Tibial nerve (tissue), 4 donors: ENCODE results near the gene SHPK. TPM values are rescaled to one million over a fixed set of nuclear protein-coding genes. Genes with fewer than 3 reads are reported as not detected.
A peak's percentile ranks its signal among the peaks of the same experiment; 100 is the strongest.

Experiments used
- DNase-seq, 2 donors: peaks; one replicate each; pipeline ENCODE4 v3.0.0-alpha.2; 2019; ENCODE audit warnings: low spot score in 2 of 2
- H3K27ac ChIP-seq, 4 donors: fragments of 200-600 bp; sonication (generic) in 3 of 4; one replicate each; pipeline ENCODE4 v1.5.1; 2017 to 2019; ENCODE audit warnings: mild to moderate bottlenecking in 1 of 4
- H3K27me3 ChIP-seq, 2 donors: fragments of 200-600 bp; sonication (generic) in 1 of 2; one replicate each; pipeline versions ENCODE4 v1.5.1 to v1.6.0; 2017 to 2019
- H3K36me3 ChIP-seq, 3 donors: fragments of 200-600 bp; sonication (generic); one replicate each; pipeline ENCODE4 v1.5.1; 2018 to 2019
- H3K4me1 ChIP-seq, 4 donors: fragments of 200-600 bp; sonication (generic) in 3 of 4; one replicate each; pipeline ENCODE4 v1.5.1; 2017 to 2019
- H3K4me3 ChIP-seq, 4 donors: fragments of 200-600 bp; sonication (generic) in 3 of 4; one replicate each; pipeline ENCODE4 v1.5.1; 2017 to 2019; ENCODE audit warnings: mild to moderate bottlenecking in 1 of 4, moderate library complexity in 1 of 4
- H3K9me3 ChIP-seq, 4 donors: fragments of 200-600 bp; sonication (generic) in 3 of 4; one replicate each; pipeline ENCODE4 v1.5.1; 2017 to 2019
- EP300 ChIP-seq, 2 donors: sonication (generic); formaldehyde crosslinking; IDR thresholded peaks; one replicate each; pipeline ENCODE4 v1.6.1; 2017; ENCODE audit warnings: antibody characterized with exemption in 2 of 2, mild to moderate bottlenecking in 1 of 2
- POLR2A ChIP-seq, 2 donors: fragments of 450-650 bp; IDR thresholded peaks; one replicate each; pipeline ENCODE4 v1.6.1; 2017; ENCODE audit warnings: antibody characterized with exemption in 2 of 2, mild to moderate bottlenecking in 2 of 2, moderate library complexity in 2 of 2
- WGBS, 2 donors: methylation state at CpG; one replicate each; pipeline ENCODE4 v1.1.5; 2018; 5-methylcytosine and 5-hydroxymethylcytosine counted together
- total RNA-seq, 4 donors: library from RNA; depleted of rRNA; stranded (reverse); fragments of >200 nt; gene quantifications; one replicate each; pipeline ENCODE4 v1.1.0, GENCODE V29; 2016
- TF ChIP-seq, protein P1 (sequence below), 5 experiments: fragments of 200-600 bp in 3 of 5; fragments of 450-650 bp in 2 of 5; sonication (generic) in 3 of 5; IDR thresholded peaks; one replicate each; pipeline ENCODE4 v1.5.1; 2016 to 2019; ENCODE audit warnings: antibody characterized with exemption in 5 of 5, mild to moderate bottlenecking in 3 of 5, moderate library complexity in 2 of 5

The SHPK gene
- total RNA-seq, 4 donors from 2014 or later = 17.5 to 29.6 (median 22.5) TPM

DNA sequence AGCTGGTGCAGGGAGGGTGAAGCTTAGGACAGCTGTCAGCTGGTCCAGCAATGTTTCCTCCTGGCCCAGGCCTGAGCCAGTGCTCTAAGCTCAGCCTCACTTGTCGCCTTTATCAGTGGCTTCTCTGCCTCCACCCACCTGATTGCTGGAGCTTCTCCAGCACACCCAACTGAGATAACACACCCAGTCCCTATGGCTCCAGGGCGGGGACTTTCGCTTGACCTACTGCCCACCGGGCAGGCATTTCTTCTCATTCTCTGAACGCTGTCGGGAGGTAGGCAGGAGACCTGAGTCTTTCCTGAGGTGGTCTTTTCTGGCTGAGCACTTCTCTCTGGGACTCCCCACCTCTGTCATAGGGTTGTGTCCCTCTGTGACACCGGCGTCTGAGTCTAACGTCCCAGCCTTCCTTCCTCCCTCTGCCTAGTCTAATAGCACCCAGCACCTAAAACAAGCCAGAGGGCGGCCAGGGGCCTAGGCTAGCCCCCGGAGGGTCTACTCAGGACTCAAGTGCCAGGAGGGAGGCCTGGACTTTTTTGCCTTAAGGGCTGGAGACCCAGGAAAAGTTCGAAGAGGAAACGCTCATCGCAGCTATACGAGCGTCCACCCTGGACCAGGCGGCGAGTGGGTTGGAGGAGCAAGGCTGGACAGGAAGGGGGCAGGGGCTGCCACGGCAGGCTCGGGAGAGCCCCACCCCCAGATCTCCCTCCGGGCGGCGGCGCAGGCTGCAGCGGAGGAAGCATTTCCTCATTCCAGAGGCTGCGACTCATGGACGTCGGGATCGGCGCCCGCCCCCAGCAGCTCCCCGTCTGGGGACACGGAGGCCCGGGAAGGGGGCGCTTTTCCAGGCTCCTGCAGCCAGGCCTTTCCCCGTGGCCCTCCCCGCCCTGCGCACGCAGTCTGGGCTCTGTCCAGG lies 31.6 kb upstream of the SHPK start:
- 1 to 4% methylated on average over 20 to 26 of the region's 39 CpGs for WGBS, 2 donors
- H3K36me3 ChIP-seq = peaks cover 0 to 46% (median 0%) of the 10 kb centered on the region in 3 donors
- H3K27me3 ChIP-seq = no peaks in the 10 kb centered on the region
- H3K4me3 ChIP-seq = peak overlapping the region; percentile 55 to 99 (median 86)
- peak overlapping the region; percentile 84 to 99 (median 94) for H3K27ac ChIP-seq
- peaks cover 0 to 51% (median 26%) of the 10 kb centered on the region in 4 donors for H3K4me1 ChIP-seq
- no peak for TF ChIP-seq EP300 (IDR thresholded peaks at IDR 0.05)
- TF ChIP-seq, protein P1, sequence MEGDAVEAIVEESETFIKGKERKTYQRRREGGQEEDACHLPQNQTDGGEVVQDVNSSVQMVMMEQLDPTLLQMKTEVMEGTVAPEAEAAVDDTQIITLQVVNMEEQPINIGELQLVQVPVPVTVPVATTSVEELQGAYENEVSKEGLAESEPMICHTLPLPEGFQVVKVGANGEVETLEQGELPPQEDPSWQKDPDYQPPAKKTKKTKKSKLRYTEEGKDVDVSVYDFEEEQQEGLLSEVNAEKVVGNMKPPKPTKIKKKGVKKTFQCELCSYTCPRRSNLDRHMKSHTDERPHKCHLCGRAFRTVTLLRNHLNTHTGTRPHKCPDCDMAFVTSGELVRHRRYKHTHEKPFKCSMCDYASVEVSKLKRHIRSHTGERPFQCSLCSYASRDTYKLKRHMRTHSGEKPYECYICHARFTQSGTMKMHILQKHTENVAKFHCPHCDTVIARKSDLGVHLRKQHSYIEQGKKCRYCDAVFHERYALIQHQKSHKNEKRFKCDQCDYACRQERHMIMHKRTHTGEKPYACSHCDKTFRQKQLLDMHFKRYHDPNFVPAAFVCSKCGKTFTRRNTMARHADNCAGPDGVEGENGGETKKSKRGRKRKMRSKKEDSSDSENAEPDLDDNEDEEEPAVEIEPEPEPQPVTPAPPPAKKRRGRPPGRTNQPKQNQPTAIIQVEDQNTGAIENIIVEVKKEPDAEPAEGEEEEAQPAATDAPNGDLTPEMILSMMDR (IDR thresholded peaks at IDR 0.05) = no peak
- TF ChIP-seq POLR2A (IDR thresholded peaks at IDR 0.05) = no peak
- no peaks in the 10 kb centered on the region for H3K9me3 ChIP-seq
- DNase-seq = peak; percentile 53 to 66

DNA sequence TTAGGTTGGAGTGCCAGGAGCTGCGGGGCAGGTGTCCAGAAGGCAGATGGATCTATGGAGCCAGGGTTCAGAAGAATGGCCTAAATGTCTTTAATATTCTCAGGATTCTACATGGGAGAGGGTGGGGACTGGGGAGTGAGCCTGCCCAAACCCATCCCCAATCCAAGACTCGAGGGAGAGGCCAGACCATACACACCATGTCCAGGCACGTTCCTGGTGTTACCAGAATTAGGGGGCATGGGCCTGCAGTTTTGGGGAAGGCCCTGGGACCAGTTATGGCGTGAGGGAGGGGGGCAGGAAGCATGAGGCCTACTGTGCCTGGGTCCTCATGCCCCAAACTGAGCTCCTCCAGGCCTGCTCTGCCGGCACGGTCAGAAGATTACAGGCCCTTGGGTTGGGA lies 30.5 kb upstream of the SHPK start:
- Histone ChIP-seq H3K4me3 (peak overlapping the region in 3 of 4 donors; percentile 55 to 99 (median 96)), H3K4me1 (peaks cover 0 to 60% (median 26%) of the 10 kb centered on the region in 4 donors), H3K36me3 (peaks cover 0 to 46% (median 0%) of the 10 kb centered on the region in 3 donors), H3K27me3 (no peaks in the 10 kb centered on the region), H3K27ac (peak overlapping the region; percentile 84 to 99 (median 94)), H3K9me3 (no peaks in the 10 kb centered on the region)
- TF ChIP-seq EP300 (IDR thresholded peaks at IDR 0.05) (no peak), POLR2A (IDR thresholded peaks at IDR 0.05) (no peak)
- TF ChIP-seq, protein P1 (IDR thresholded peaks at IDR 0.05) = no peak
- no peak for DNase-seq
- WGBS, 2 donors = 71 to 88% methylated on average over 5 to 6 of the region's 6 CpGs

DNA sequence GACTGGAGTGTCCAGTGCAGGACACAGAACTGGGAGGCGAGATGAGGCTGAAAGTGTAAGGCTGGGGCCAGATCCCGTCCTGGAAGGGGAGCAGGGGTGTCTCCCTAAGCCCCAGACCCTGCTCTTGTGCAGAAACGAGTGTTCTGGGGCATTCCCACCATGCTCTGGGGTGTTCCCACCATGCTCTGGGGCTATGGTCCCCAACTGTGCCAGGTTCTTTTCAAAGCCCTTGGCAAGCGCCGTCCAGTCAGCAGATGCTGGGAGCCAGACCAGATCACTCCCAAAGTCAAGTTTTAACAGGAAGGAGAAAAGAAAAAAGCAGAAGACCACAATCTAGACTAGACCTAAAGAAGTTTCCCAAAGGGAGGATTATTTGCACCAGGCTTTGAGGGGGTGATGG lies 29.8 kb upstream of the SHPK start:
- Histone ChIP-seq H3K27me3 (no peaks in the 10 kb centered on the region), H3K36me3 (peaks cover 0 to 43% (median 0%) of the 10 kb centered on the region in 3 donors), H3K4me1 (peaks cover 0 to 67% (median 26%) of the 10 kb centered on the region in 4 donors), H3K9me3 (no peaks in the 10 kb centered on the region), H3K4me3 (peak overlapping the region in 1 of 4 donors; percentile 99), H3K27ac (peak overlapping the region; percentile 84 to 99 (median 94))
- DNase-seq = no peak
- 54 to 75% methylated on average over 5 of the region's 5 CpGs for WGBS, 2 donors
- TF ChIP-seq EP300 (IDR thresholded peaks at IDR 0.05) (no peak), POLR2A (IDR thresholded peaks at IDR 0.05) (no peak)
- TF ChIP-seq, protein P1 (IDR thresholded peaks at IDR 0.05) = no peak

DNA sequence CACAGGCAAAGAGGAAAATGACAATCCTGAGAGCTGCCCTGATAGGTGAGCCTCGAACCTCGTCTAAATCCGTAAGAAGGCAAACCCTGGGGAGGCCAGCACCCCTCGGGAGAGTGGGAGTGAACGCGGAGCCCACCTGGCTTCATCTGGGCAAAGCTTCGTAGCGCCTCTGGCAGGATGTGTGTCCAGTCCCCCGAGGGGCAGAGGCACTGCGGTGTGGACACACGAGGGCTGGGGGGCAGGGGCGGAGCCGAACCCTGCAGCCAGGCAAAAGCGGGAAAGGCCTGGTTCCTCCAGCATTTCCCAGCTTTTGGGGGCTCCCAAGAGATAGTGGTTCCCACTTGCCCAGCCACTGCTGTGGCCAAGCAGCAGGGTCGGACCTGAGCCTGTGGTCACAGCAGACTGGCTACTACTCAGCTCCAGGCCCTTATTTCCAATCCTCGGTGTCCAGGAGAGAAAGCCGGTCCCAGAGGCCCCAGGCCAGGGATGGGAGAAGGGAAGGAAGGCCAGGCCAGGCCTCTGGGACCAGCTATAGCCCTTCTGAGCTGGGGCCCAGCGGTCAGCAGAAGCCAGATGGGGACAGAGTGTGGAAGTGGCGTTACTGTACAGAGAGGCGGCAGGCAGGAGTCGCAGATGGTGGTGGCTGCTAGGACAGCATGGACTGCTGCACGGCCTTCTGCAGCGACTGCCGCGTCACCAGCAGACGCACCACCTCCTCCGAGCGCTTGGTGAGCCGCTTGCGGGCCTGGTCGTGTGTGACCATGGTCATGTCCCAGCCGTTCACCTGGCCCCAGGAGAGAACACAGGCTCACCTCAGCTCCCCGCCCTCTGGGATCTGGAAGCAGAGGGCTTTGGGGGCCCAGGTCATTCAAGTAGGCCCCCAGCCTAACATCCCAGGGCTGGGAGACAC lies 27.3 kb upstream of the SHPK start:
- TF ChIP-seq POLR2A (IDR thresholded peaks at IDR 0.05) = no peak
- TF ChIP-seq, protein P1 (IDR thresholded peaks at IDR 0.05) = no peak
- TF ChIP-seq EP300 (IDR thresholded peaks at IDR 0.05) = no peak
- 84 to 86% methylated on average over 23 to 33 of the region's 33 CpGs for WGBS, 2 donors
- Histone ChIP-seq H3K4me1 (peaks cover 4 to 76% (median 38%) of the 10 kb centered on the region in 4 donors), H3K36me3 (peaks cover 0 to 36% (median 0%) of the 10 kb centered on the region in 3 donors), H3K4me3 (no peak overlapping the region), H3K27me3 (no peaks in the 10 kb centered on the region), H3K27ac (peak overlapping the region; percentile 12 to 99 (median 68)), H3K9me3 (no peaks in the 10 kb centered on the region)
- no peak for DNase-seq
